PC-3 (cell line): ENCODE results near the gene FERMT3.

Experiments
- CTCF ChIP-seq: fragments of 300-600 bp; sonication (generic); conservative IDR thresholded peaks from 2 replicates; pipeline ENCODE4 v1.5.1; 2017; ENCODE audit warnings: antibody characterized with exemption, low read depth, mild to moderate bottlenecking, low read length
- EZH2 ChIP-seq: fragments of 300-600 bp; sonication (generic); IDR thresholded peaks from one replicate; pipeline ENCODE4 v1.6.1; 2017; ENCODE audit warnings: antibody characterized with exemption, mild to moderate bottlenecking, low read length; ENCODE audit not compliant: unreplicated experiment
- EZH2phosphoT487 ChIP-seq: fragments of 300-600 bp; sonication (generic); IDR thresholded peaks from 2 replicates; pipeline ENCODE4 v1.6.1; 2018; ENCODE audit warnings: mild to moderate bottlenecking, antibody characterized with exemption, low read length, borderline replicate concordance

GRCh38 chr11:64216879-64217278 is 10.4 kb downstream of the FERMT3 start:
- TF ChIP-seq CTCF (peak; percentile 26; the same call in 1 of the 2 replicates), EZH2phosphoT487 (no peak), EZH2 (no peak)
